Stimulated activated CD8-positive, alpha-beta memory T cell treated with anti-CD3 and anti-CD28 coated beads, Interleukin-12 subunit alpha, Interleukin-12 subunit beta, amount 100 ng/mL, for 24 hours (primary cell): Measurements from ENCODE around the gene CEP295NL.
"Not testable (repeated sequence)": the region's sequence is repeated elsewhere in the genome, so short reads cannot be mapped to it uniquely, and the experiment has no call there.

Experiments
- DNase-seq: peaks from one replicate; pipeline ENCODE4 v3.0.0-alpha.2; 2020; ENCODE audit errors: extremely low read depth

The CEP295NL gene

GRCh38 chr17:78929908-78930775 is 27.1 kb upstream of the CEP295NL start:
- no peak for DNase-seq

GRCh38 chr17:78925662-78926555 is 22.9 kb upstream of the CEP295NL start:
- DNase-seq: no peak

- no peak for DNase-seq
These were observed 22.2 kb upstream of the CEP295NL start, which contains the start of gene TIMP2 for GRCh38 chr17:78925234-78925633. TIMP2 (minus strand) TSS chr17:78925387; CDS start chr17:78925088, 299 bp downstream.

DNA sequence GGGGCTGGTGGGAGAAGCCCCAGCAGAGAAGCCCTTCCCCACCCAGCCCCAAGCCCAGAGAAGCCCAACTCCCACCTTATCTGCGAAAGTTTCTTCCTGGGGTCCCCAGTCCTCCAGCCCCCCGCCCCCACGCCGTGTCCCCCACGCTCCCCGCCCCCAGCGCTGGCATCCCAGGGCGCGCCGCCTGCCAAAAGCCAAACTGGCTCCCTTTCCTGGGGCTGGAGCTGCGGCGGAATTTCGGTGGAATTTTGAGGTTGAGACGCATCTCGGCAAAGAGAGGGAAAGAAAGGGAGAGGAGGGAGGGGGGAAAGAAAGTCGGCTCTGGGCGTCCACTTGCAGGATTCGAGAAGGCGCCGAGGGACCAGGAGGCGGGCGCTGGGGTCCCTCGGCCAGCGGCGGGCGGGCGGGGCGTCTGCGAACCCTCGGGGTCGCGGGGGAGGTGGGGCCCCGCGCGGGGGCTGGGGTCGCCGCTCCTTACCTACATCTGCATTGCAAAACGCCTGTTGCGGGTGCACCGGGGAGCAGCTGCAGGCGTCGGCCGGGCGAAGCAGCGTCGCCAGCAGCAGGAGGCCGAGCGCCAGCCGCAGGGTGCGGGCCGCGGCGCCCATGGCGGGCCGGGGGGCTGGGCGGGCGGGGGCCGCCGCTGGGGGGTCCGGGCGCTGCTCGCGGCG is 21.6 kb upstream of the CEP295NL start:
- DNase-seq: no peak

- DNase-seq: no peak
These were observed 20.9 kb upstream of the CEP295NL start for GRCh38 chr17:78923660-78924453.

- no peak for DNase-seq
These were observed 20.0 kb upstream of the CEP295NL start for GRCh38 chr17:78922816-78923498.

GRCh38 chr17:78921437-78921971 is 18.5 kb upstream of the CEP295NL start:
- DNase-seq: no peak

GRCh38 chr17:78920528-78920927 is 17.5 kb upstream of the CEP295NL start:
- DNase-seq: no peak

GRCh38 chr17:78919861-78920450 is 17.0 kb upstream of the CEP295NL start:
- no peak for DNase-seq

DNA sequence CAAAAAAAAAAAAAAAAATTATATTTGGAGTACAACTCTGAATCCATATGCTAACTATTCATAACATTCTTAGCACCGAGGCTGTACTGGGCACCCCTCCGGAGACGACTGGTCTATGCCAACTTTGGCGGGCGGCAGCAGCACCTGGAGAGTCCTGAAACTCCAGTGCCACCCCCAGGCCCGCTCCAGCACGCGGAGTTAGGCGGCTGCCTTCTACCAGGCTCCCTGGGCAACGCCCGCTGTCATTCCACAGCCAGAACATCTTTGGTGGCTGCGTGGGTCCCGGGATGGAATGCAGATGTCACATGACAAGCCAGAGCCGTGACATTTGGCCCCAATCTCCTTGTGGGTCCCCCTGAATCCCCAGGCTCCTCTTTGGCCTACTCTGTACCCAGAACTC is 16.0 kb upstream of the CEP295NL start:
- no peak for DNase-seq

- no peak for DNase-seq
These were observed 14.7 kb upstream of the CEP295NL start for GRCh38 chr17:78917451-78918275.

GRCh38 chr17:78915872-78916632 is 13.1 kb upstream of the CEP295NL start:
- no peak for DNase-seq

- DNase-seq: no peak
These were observed 10.1 kb upstream of the CEP295NL start for GRCh38 chr17:78913115-78913514.

GRCh38 chr17:78912082-78912481 is 9.1 kb upstream of the CEP295NL start:
- no peak for DNase-seq

- not testable (repeated sequence) for DNase-seq
These were observed 8.5 kb upstream of the CEP295NL start for GRCh38 chr17:78911543-78911942.

GRCh38 chr17:78910497-78911284 is 7.7 kb upstream of the CEP295NL start:
- no peak for DNase-seq

DNA sequence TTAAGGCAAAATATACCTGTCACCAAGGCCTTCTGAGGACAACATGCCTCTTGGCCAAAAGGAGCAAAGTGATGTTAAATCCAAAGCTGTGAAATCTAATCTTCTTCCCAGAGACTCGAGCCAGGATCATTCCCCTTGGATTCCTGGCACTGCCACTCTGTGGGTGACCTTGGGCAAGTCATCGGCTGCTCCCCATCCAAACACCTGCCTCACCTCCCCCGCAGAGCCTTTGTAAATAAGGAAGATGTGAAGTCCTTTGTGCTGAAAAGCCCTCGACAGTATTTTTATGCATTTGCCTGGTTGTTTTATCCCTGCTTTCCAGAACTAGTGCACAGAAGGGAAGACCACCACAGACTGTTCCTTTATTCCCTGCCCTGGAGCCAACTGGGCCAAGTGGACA is 5.4 kb upstream of the CEP295NL start:
- no peak for DNase-seq
